ENCODE results near the gene SOS2.
A peak's percentile ranks its signal among the peaks of the same experiment; 100 is the strongest.

The SOS2 gene

DNA sequence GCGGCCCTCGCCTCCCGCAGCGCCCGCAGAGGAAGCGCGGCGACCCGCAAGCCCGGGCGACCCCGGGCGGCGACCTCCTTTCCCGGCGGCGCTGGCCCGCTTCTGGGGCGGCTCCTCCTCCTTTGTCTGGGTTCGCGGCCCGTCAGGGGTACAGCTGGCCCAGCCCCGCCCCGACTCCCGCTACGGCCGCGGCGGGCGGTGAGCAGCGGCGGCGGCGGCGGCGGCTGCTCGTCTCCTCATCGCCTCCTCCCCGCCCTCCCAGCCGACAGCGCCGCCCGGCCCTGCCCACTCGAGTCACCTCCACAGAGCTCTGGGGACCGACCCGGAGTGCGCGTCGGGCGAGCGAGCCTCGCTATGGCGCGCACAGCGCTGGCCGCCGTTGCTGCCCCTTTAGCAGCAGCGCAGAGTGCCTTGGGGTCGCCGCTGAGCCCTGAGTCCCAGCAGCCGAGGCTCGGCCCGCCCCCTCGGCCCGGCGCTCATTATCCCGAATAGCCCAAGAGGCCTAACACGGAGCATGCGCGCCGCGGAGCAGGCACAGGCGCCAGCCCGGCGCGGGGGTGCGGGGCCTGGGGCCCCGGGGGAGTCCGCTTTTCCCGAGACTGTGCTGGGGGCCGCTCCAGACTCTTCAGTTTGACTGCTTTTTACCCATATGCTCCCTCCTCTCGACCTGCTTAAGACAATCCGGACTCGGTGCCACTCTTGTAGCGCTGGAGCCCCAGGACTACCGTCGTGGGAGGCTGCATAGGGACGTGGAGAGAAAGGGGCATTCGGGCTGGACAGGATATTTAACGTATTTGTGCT is at the start of gene SOS2:
Gene SOS2, minus strand, starts transcription at position 104 of the 801 bp plus-strand sequence. CDS start 295 bp downstream, outside the sequence.
- no peak for DNase-seq (ENCODE audit: low read depth)
- TF ChIP-seq, protein P1, sequence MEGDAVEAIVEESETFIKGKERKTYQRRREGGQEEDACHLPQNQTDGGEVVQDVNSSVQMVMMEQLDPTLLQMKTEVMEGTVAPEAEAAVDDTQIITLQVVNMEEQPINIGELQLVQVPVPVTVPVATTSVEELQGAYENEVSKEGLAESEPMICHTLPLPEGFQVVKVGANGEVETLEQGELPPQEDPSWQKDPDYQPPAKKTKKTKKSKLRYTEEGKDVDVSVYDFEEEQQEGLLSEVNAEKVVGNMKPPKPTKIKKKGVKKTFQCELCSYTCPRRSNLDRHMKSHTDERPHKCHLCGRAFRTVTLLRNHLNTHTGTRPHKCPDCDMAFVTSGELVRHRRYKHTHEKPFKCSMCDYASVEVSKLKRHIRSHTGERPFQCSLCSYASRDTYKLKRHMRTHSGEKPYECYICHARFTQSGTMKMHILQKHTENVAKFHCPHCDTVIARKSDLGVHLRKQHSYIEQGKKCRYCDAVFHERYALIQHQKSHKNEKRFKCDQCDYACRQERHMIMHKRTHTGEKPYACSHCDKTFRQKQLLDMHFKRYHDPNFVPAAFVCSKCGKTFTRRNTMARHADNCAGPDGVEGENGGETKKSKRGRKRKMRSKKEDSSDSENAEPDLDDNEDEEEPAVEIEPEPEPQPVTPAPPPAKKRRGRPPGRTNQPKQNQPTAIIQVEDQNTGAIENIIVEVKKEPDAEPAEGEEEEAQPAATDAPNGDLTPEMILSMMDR (IDR thresholded peaks at IDR 0.05; ENCODE audit: low read depth, low read length, missing control alignments), result no peak
- peak within 1 kb of the TSS; percentile 66 for H3K4me3 ChIP-seq (ENCODE audit: low read depth, low read length)

DNA sequence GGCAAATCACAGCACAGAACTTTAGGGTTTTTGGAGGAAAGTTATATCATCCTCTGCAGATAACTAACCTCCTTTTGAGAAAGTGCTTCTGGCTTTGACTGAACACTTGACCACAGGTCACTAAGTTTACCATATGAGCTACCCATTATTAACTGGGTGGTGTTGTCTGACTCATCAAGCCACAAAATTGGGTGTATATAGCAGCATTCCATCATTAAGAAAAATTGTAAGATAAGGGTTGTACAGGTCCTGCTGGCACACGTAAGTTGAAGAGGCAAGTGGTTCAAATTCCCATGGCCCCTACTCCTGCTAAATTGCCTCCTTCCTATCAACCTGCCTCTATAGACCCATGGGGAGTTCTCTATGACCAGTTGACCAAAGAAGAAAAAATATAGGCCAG is 41.1 kb upstream of the SOS2 start:
- TF ChIP-seq, protein P1 (IDR thresholded peaks at IDR 0.05; ENCODE audit: low read depth, low read length, missing control alignments), result no peak
- no peak for DNase-seq (ENCODE audit: low read depth)
- H3K4me3 ChIP-seq (ENCODE audit: low read depth, low read length), result no peak overlapping the region

DNA sequence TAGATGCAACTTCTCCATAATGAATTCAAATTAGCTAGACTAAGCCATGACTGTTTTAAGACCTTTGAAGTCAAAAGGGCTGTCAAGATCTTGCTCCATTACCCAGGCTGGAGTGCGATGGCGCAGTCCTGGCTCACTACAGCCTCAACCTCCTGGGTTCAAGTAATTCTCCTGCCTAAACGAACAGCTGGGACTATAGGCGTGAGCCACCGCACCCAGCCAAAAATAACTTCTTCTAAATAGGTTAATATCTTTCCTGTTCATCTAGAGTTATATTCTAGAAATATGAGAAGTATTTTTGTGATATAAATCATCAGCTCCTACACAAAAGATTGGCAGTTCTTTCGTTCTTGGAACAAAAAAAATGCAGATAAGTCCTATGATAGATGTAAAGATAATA is 39.6 kb upstream of the SOS2 start:
- TF ChIP-seq, protein P1 (IDR thresholded peaks at IDR 0.05; ENCODE audit: low read depth, low read length, missing control alignments), result no peak
- no peak overlapping the region for H3K4me3 ChIP-seq (ENCODE audit: low read depth, low read length)
- DNase-seq (ENCODE audit: low read depth), result no peak

DNA sequence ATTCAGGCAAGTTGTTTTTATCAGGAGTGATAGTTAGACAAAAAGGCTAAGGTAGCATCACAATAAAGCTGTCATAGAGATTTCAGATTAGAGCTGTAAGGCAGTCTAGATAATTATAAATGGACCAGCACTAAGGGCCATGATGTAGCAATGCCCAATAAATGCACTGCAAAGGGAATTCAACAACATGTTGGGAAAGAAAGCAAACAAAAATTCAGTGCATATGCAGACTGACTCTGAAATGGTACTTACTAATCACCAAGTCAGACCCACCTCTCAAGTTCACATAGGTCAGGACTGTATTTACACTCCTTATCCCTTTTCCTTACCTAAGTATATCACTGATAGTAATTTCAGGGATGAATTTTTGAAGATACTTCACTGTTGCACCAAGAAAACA is 33.7 kb upstream of the SOS2 start:
- DNase-seq (ENCODE audit: low read depth), result no peak
- no peak overlapping the region for H3K4me3 ChIP-seq (ENCODE audit: low read depth, low read length)
- TF ChIP-seq, protein P1 (IDR thresholded peaks at IDR 0.05; ENCODE audit: low read depth, low read length, missing control alignments), result no peak

DNA sequence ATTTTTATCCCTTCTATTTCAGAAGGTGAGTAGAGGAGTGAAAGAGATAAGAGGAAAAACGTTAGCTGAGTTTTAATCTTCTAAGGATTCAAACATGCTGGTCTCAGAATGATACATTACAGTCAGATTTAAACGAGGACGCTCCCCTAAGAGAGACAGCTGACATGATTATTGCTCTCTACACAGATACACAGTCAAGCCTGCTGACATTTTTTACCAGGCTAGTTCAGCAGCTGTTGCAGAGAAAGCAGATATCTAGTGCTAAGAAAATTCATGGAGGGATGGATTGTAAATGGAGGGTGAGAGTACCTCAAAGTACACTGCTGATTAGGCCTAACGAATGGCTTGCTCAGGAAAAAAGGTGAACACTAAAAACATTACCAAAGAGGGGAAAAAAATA is 31.9 kb upstream of the SOS2 start:
- no peak for DNase-seq (ENCODE audit: low read depth)
- TF ChIP-seq, protein P1 (IDR thresholded peaks at IDR 0.05; ENCODE audit: low read depth, low read length, missing control alignments), result no peak
- no peak overlapping the region for H3K4me3 ChIP-seq (ENCODE audit: low read depth, low read length)

DNA sequence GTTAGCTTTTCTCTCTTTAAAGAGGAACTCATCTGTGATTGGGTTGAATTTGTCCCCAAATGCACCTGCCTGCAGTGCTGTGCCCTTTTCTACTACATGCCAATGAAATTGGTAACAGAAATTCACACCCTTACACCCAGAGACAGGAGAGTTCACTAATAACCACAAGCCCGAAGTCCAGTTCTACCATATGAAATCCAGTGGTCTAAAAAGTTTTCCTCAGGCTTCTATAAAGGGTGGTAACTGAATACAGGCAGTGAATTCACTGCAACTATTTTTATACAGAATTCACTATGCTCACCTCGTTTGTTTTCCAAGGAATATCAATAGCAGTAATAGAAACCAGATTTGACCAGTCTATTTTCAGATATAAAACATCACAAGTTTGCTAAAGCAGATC is 31.5 kb upstream of the SOS2 start:
- TF ChIP-seq, protein P1 (IDR thresholded peaks at IDR 0.05; ENCODE audit: low read depth, low read length, missing control alignments), result no peak
- no peak overlapping the region for H3K4me3 ChIP-seq (ENCODE audit: low read depth, low read length)
- no peak for DNase-seq (ENCODE audit: low read depth)

DNA sequence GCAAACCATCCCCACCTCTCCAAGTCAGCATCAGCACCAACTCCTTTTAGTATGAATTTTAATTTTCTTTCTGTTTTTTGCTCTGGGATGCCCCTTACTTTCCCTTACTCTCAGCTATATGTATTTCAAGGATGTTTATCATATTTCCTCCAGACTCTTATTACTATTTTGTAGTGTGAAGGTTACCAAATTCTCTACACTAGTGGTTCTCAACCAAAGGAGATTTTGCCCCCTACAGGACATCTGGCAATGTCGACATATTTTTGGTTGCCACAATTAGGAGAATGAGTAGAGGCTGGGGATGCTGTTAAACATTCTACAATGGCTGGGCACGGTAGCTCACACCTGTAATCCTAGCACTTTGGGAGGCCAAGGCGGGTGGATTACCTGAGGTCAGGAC is 29.1 kb upstream of the SOS2 start:
- no peak overlapping the region for H3K4me3 ChIP-seq (ENCODE audit: low read depth, low read length)
- TF ChIP-seq, protein P1 (IDR thresholded peaks at IDR 0.05; ENCODE audit: low read depth, low read length, missing control alignments), result peak; percentile 39
- DNase-seq (ENCODE audit: low read depth), result no peak

Measured in GM12864 (cell line).